Ramos (cell line): ENCODE data around the gene ABL1.
"Not testable (repeated sequence)": the region's sequence is repeated elsewhere in the genome, so short reads cannot be mapped to it uniquely, and the experiment has no call there.

ENCODE experiments used
- in situ Hi-C: fragments of 300-500 bp; cut with MboI; formaldehyde crosslinking; loops from one replicate; pipeline ENCODE4 v1.14.3; 2022; ENCODE audit warnings: low sequenced_read_pairs; ENCODE audit not compliant: unreplicated experiment

Gene ABL1

DNA sequence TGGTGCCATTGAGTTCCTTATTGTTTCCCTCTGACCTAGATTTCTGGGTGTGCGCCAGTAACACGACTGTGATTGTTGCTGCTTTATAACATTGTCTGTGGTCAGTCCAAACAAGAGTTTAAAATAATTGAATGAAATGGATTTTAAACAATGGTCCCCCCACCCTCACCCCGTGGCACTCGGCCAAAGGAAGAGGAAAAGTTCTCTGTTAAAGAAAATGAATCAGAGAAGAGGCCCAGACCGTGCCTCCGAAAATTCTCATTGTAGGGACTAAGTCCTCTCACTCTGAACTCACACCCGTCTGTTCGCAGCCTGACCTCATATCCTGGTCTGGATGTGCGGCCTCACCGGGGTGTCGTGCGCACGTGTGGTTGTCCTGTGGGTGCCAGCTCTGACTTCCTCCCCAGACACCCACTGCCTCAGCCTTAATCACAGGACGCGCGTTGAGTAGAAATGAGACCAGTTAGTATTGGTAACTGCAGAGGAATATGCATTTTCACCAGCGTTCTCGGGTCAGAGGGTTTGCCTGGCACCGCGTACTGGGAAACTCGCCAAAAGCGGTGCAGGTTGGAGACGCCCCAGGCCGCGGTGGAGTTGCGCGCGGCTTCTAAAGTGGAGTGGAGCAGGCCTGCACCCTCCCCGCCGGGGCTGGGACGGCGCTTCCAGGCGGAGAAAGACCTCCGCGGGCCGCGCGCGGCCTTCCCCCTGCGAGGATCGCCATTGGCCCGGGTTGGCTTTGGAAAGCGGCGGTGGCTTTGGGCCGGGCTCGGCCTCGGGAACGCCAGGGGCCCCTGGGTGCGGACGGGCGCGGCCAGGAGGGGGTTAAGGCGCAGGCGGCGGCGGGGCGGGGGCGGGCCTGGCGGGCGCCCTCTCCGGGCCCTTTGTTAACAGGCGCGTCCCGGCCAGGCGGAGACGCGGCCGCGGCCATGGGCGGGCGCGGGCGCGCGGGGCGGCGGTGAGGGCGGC, at the start of gene ABL1:
Gene ABL1, plus strand, starts transcription at position 884 of the 966 bp plus-strand sequence. CDS start 193 bp downstream, outside the sequence.
- in situ Hi-C loops: no loop called here

DNA sequence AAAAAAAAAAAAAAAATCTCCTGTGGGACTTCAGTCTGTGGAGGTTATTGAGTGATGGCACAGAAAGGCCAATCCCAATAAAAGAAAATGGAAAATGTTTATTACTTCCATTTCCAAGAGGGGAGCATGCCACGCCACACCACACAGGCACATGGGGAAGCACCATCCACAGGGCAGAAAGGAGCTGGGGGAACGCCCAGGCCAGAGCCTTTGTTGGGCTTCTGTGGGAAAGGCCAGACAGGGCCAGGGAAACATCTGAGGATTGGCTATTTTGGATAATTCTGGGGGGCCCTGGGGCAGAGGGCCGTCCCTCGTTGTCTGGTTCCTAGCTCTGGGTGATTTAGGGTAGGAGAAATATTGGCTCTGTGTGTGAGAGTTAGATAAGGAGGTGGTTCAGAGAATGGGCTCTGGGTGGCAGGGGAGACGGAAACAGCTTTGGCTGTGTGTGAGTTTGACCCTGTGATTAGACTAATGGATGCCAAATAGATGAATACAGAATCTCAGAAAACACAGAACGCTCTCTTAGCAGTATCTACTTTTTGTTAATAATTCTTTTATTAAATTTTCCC, 49.0 kb upstream of the ABL1 start:
- in situ Hi-C loops: no loop called here

DNA sequence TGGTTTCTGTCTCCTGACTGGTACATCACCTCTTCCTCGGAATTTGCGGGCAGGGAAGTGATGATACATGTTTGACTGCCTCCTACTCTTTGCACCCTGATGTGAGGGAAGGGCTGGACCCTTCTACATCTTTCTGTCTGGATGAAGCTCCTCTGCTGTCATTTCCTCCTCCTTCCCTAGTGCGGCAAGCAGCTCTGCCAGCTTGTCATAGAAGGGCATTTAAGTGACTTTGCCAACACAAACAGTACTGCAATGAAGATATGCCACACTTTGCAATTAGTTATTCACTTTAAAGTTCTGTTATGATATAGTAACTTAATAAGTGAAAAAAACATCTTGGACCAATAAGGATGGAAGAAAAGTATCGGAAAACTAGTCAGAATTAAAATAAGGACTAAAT, 48.5 kb upstream of the ABL1 start:
- in situ Hi-C loops: no loop called here

DNA sequence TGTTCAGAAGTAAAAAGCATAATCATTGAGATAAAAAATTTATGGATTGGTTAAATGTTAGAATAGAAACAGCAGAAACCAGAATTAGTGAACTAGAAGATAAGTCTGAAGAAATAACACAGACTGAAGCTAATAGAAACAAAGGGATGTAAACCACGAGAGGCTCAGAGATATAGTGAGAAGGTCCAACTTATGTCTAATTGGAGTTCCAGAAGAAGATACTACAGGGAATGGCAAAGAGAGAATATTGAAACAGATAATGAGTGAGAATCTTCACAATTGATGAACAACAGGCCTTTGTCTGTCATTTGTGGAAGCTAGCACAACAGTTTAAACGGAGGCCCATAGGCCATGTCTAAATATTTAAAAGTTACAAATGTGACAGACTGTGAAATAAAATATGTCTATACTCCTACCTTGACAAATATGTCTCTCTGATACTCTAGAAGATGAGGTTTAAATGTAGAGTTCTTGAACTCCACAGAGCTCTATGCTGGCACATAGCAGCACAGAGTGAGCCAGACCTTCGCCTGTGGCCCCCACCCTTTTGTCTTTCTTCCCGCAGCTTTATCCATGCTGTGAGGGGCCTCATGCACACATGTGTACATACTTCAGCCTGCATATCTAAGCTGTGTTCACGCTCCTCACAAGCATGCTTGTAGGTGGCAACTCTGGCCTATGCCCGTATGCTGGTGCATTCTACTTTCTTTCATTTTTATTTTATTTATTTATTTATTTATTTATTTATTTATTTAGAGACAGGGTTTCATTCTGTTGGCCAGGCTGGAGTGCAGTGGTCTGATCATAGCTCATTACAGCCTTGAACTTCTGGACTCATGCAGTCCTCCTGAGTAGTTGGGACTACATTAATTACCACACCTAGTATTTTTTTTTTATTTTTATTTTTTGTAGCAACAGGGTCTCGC, 45.0 kb upstream of the ABL1 start:
- in situ Hi-C loops: no loop called here

DNA sequence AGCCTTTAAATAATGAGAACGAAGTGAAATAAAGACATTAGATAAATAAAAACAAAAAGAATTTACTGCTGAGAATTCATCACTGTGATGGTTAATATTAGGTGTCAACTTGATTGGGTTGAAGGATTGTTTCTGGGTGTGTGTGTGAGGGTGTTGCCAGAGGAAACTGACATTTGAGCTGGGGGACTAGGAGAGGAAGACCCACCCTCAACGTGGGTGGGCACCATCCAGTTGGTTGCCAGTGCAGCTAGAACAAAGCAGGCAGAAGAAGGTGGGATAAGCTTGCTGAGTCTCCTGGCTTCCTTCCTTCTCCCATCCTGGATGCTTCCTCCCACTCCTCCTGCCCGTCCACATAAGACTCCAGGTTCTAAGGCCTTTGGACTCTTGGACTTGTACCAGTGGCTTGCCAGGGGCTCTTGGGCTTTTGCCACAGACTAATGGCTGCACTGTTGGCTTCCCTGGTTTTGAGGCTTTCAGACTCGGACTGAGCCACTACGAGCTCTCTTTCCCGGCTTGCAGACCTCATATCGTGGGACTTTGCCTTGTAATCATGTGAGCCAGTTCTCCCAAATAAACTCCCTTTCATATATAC, 43.7 kb upstream of the ABL1 start:
- in situ Hi-C loops: no loop called here

DNA sequence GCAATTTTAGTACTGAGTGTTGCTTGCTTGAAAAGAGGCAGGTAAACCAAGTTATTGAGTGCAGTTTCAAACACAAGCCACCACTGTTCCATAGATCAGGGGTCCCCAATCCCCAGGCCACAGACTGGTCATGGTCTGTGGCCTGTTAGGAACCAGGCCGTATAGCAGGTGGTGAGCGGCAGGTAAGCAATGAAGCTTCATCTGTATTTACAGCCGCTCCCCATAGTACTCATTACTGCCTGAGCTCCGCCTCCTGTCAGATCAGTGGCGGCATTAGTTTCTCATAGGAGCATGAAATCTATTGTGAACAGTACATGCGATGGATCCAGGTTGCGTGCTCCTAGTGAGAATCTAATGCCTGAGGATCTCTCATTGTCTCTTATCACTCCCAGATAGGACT, 41.5 kb upstream of the ABL1 start:
- in situ Hi-C loops: no loop called here

DNA sequence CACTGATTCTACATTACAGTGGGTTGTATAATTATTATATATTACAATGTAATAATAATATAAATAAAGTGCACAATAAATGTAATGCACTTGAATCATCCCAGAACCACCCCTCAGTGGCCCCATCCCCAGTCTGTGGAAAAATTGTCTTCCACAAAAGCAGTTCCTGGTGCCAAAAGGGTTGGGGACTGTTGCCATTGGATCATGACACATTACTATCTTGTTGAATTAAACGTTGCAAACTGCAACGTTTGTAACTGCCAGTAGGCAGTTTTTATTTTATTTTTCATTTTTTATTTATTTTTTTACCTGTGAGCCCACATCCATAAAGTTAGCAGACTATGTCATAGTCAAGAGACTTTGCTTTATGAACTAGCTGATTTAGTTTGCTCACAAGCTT, 41.0 kb upstream of the ABL1 start:
- in situ Hi-C loops: not testable (repeated sequence)

DNA sequence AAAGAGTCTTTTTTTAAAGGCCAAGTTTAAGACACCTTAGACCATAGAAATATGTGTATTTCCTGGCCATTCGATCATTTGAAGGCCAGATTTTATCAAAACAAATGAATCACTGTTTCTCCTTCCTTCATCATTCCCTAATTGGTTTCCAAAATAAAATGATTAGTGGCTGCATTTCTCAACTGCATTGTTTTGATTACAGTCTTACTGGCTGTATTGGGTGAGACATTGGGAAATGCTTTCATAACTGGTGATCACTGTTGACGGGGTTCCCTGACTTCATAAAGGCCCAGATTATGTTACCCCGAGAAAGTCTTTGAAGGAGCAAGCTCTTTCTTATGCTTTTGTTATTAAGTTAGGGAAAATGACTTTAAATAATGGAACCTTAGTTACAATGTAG, 40.6 kb upstream of the ABL1 start:
- in situ Hi-C loops: not testable (repeated sequence)

DNA sequence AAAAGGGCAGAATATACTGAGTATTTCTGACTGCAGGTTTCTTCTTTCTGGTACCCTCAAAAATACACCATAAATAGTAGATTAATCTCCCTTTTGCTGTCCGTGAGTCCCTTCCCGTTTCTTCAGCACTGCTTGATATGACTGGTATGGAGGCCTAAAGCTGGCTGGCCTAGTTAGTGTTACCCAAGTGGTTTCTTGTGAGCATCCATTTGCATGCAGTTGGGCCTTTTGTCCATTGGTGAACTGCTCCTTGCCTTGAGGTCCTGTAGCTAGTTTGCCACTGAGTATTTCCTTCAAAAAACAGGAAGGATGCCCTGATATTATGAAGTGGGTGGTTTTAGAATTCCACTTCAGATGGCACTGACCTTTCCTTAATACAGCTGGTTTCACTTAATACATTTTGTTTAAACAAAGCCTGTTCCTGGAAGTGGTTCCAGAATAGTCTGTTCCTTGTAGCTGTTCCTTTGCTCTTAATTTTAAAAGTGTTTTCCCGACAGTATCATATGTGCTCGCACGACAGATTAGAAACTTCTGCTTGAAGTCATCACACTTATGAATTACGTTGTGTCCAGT, 40.0 kb upstream of the ABL1 start:
- in situ Hi-C loops: no loop called here

DNA sequence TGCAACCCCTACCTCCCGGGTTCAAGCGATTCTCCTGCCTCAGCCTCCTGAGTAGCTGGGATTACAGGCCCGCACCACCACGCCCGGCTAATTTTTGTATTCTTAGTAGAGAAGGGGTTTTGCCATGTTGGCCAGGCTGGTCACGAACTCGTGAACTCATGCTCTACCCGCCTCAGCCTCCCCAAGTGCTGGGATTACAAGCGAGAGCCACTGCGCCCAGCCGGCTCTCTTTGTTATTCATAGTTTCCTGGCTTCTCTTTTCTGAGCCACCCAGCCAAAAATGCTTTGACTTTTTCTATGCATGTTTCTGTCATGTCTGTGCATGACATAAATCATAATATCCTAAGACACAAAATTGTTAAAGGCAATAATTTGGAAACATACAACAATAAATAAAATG, 31.9 kb upstream of the ABL1 start:
- in situ Hi-C loops: not testable (repeated sequence)

DNA sequence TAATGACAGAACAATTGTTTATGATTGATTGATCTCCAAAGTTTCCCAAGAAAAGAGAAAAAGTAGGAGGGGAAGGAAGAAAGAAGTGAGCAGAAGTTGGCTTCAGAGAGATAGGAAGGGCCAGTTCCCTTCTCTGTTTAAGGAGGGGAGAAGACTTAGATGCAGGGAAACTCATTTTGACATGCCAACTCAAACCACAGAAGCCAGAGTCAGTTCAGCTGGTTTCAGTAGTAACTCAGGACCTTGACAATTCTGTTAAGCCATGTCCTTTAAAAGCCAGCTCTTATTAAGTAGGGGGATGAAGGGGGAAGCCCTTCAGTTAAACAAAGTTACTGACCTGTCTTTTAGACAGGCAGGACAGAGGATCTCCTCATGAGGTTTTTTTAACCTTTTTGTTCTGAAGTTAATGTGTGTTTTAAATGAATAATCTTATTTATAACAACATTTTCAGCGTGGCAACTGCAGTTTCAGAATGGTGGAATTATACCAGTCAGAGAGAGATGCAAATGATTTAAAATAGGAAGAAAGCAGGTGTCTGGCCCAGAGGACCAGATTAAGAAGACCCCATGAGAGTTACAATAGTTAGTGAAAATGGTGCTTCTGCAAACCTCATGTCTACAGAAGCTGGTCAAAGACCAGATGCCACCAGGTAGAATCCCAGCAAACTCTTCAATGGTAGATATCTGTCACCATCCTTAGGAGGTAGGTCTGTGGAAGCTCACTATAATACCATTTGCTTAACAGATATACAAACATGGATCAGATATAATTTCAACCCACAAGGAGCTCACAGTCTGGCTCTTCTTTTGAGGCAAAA, 29.3 kb upstream of the ABL1 start:
- in situ Hi-C loops: no loop called here

DNA sequence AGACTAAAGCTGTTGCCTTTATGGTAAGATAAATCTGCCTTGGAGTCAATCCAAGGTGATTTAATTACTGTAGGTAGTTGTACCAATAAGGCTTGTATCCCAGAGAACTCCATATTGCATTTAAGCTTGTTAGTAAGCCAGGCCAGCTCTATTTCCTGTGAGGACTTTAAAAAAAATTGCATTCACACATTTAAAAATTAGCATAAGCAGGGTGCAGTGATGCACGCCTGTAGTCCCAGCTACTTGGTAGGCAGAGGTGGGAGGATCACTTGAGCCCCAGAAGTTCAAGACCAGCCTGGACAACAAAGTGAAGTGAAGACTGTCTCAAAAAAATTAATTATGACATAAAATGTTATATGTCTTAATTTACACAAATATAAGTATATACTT, 28.7 kb upstream of the ABL1 start:
- in situ Hi-C loops: no loop called here

DNA sequence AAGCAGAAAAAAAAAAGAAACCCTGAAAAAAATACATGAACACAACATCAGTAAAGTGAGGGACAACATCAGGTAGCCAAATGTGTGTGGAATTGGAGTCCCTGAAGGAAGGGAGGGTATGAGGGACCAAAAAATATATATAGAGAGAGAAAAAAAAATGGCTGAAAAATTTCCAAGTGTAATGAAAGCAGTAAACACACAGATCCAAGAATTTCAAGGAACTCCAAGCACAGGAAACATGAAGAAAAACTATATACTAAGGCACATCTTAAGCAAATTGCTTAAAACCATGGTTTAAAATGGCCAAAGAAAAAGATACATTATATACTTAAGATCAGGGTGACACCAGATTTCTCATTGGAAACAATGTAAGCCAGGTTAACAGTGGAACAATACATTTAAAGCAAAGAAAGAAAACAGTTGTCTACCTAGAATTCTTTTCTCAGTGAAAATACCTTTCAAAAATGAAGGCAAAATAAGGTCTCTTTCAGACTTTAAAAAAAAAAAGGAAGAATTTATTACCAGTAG, 24.4 kb upstream of the ABL1 start:
- in situ Hi-C loops: no loop called here

DNA sequence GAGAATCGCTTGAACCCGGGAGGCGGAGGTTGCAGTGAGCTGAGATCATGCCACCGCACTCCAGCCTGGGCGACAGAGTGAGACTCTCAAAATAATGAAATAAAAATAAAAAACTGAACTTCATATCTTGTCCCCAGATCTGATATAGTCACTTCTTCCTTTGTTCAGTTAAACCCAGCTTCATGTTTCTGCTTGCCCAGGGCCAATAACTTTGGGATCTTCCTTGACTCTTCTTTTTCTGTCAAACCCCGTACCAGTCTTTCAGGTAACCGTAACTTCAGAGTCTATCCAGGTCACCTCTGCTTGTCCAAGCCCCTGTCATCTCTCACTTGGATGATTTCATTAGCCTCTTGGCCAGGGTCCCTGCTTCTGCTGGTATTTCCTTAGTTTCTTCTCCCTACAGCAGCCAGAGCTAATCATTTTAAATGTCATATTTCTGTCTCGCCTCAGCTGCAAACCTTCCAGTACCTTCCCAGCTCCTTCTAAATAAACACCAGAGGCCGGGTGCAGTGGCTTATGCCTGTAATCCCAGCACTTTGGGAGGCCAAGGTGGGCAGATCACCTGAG, 19.7 kb upstream of the ABL1 start:
- in situ Hi-C loops: no loop called here

DNA sequence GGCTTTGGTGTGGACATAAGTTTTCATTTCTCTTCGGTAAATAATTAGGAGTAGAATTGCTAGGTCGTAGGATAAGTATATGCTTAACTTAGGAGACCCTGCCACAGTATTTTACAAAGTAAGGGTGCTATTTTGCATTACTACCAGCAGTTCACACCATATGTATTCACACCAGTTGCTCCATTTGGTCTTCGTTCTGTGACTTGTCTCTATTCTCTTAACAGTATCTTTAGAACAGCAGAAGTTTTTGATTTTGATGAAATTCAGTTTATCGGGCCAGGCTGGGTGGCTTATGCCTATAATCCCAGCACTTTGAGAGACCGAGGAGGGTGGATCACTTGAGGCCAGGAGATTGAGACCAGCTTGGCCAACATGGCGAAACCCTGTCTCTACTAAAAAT, 17.1 kb upstream of the ABL1 start:
- in situ Hi-C loops: no loop called here

DNA sequence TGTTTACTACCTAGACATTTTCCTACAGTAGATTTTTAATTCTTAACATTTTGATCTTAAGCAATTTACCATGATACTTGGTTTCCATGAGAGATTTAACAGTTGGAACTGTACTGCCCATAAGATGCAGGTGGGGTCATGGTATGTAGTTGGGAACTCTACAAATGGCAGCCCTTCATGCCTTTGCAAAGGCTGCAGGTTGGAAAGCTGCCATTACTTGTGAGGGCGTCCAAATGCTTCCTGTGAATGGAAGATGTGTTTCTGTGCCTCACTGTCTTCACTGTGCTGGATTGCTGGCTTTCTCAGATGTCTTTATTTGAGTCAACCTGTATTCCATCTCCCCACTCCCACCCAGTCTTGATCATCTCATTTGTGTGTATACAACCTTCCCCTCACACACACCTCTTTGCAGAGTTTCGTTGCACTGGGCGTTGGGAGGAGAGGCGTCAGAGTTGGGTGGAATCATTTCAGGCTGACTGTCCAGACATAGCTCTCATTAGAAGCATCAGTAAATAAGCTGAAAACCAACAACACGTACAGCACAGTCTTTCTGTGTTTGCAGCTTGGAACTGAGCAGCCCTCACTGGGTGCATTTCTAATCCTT, 14.8 kb upstream of the ABL1 start:
- in situ Hi-C loops: no loop called here

DNA sequence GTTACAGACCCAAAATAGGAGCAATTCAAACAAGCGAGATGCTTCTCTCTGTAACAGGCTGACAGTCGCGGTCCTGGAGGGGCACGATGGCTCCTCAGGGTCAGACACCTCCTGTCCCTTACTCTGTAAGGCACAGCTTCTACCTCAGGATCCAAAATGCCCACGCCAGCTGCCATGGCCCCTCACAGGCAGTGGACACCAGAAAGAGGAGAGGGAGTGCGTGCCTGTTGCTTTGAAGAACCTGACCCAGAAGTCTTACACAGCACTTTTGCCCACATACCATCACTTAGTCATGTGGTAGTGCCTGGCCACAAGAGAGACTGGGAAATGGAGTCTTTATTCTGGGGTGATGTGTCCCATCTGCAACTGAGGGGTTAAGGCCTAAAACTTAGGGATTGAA, 11.6 kb upstream of the ABL1 start:
- in situ Hi-C loops: no loop called here

DNA sequence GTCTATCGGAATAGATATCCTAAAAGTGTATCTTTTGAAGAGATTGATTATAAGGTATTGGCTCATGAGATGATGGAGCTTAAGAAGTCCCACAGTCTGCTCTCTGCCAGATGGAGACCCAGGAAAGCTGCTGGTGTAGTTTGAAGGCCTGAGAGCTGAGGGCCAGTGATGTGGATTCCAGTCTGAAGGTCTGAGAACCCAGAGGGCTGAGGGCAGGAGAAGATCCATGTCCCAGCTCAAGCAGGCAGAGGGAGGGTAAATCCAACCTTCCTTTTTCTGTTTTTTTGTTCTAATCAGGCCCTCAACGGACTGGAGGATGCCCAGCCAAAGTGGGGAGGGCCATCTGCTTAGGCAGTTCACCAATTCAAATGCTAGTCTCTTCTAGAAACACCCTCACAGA, 11.0 kb upstream of the ABL1 start:
- in situ Hi-C loops: no loop called here
